ENCODE data around the gene MYBBP1A.

The MYBBP1A gene

DNA sequence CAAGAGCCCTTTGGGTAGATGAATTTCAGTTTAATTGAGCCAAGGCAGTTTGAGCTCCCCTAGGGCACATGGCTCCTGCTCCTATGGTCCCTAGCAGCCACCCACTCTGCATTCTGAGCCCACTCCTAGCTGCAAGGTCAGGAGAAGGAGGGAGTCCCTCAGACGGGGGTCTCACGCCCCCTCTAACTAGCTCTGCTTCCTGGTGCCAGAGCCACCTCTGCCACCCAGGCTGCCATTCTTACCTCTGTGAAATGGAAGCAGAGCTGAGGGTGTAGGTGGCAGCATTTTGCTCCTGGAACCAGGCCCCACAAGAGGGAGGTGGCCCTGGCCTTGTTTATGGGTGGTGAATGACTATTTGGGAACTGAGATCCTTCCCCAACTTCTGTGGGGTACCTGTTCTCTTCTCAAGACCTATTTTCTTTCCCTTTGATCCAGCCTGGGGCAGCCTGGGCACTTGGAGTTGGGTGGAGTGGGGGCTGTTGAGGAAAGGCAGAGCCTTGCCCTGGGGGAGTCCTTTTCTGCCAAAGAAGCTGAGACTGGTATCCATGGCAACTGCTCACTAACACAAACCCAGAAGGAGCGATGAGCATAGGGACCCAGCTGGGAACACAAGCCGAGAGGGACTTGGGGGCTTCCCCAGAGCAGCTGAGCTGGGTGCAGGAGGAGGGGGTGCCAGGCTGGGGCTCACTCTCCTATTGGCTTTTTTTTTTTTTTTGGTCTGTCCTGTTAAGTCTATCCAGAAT, 51.7 kb downstream of the MYBBP1A start:
- TF ChIP-seq, protein P1, sequence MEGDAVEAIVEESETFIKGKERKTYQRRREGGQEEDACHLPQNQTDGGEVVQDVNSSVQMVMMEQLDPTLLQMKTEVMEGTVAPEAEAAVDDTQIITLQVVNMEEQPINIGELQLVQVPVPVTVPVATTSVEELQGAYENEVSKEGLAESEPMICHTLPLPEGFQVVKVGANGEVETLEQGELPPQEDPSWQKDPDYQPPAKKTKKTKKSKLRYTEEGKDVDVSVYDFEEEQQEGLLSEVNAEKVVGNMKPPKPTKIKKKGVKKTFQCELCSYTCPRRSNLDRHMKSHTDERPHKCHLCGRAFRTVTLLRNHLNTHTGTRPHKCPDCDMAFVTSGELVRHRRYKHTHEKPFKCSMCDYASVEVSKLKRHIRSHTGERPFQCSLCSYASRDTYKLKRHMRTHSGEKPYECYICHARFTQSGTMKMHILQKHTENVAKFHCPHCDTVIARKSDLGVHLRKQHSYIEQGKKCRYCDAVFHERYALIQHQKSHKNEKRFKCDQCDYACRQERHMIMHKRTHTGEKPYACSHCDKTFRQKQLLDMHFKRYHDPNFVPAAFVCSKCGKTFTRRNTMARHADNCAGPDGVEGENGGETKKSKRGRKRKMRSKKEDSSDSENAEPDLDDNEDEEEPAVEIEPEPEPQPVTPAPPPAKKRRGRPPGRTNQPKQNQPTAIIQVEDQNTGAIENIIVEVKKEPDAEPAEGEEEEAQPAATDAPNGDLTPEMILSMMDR (IDR thresholded peaks at IDR 0.05): no peak
- TF ChIP-seq ZFX (IDR thresholded peaks at IDR 0.05; ENCODE audit: borderline replicate concordance): no peak
- no peak overlapping the region for H3K27ac ChIP-seq

DNA sequence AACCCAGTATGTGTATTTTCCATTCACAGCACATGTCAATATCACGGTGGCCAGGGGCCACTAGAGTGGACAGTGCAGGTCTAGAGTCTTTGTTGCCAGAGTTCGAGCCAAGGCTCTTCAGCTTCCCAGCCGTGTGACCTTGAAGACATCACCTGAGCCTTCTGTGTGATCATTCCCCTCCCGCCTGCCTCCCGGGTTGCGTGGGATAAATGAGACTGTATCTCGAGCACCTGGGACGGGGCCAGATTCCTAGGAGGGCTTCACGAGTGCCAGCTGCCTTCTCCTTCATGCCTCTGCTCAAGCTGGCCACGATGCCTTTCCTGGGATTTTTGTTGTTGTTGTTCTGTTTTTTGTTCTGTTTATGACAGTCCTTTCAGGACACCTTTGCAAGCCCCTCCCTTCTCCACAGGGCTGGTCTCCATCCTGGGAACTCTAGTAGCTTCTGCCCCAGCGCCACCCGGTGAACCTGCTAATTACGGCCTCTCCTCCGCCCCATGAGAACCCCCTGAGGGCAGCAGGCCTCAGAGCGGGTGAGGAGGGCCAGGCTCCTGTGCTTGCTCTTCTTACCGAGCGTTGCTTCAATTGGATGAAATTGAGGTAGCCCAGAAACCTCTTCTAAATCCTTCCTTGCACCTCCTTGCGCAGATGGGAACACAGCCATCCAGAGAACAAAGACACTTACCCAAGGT, 52.6 kb downstream of the MYBBP1A start:
- TF ChIP-seq ZFX (IDR thresholded peaks at IDR 0.05; ENCODE audit: borderline replicate concordance): no peak
- TF ChIP-seq, protein P1 (IDR thresholded peaks at IDR 0.05): no peak
- H3K27ac ChIP-seq: no peak overlapping the region

DNA sequence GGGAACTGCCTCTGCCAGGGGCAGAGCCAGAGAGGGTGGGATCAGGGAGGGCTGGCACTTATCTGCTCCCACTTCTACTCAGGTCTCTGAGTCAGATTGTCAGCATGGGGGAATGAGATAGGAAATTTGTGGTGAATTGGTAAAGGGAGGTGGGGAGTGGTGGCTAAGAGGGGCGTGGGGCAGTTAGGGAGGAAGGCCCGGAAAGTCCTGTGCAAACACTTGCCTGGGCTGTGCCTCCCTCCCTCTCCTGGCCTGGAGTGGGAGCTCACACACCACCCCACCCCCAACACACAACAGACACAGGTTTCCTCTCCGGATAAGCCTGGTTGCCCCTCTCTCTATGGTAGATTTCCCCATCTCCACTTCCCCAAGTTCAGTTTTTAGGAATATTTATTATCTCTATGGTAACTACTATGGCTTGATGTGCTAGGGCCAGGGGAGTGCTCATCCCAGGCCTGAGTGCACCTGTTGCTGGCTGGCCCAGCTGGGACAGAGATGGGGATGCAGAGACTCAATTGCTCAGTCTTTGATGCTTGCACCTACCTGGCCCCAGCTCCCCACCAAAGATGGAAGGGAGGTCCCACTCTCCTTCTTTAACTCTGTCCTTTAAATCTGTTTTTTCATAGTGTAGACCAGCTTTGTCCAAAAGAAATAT, 53.8 kb downstream of the MYBBP1A start:
- TF ChIP-seq, protein P1 (IDR thresholded peaks at IDR 0.05): no peak
- no peak for TF ChIP-seq ZFX (IDR thresholded peaks at IDR 0.05; ENCODE audit: borderline replicate concordance)

DNA sequence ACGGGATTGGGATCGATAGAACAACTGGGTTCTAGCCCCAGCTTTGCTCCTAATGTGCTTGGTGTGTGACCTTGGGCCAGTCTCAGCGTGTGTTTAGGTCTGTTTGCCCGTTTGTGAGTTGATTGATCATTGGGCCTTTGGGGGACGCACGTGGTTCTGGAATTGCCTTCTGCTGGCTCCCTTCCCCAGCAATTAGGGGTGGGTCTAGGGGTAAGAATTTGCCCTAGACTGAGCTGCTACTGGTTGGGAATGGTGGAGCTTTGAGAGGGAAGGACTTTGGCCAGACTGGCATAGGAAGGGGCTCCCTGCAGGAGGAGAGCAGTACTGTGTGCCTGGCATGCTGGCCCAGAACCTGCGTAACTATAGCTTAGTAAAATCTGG, 55.0 kb downstream of the MYBBP1A start:
- no peak for TF ChIP-seq ZFX (IDR thresholded peaks at IDR 0.05; ENCODE audit: borderline replicate concordance)
- TF ChIP-seq, protein P1 (IDR thresholded peaks at IDR 0.05): no peak
- no peak overlapping the region for H3K27ac ChIP-seq

More for the DNA sequence above, 53.8 kb downstream of the MYBBP1A start:
- H3K27ac ChIP-seq: no peak overlapping the region

DNA sequence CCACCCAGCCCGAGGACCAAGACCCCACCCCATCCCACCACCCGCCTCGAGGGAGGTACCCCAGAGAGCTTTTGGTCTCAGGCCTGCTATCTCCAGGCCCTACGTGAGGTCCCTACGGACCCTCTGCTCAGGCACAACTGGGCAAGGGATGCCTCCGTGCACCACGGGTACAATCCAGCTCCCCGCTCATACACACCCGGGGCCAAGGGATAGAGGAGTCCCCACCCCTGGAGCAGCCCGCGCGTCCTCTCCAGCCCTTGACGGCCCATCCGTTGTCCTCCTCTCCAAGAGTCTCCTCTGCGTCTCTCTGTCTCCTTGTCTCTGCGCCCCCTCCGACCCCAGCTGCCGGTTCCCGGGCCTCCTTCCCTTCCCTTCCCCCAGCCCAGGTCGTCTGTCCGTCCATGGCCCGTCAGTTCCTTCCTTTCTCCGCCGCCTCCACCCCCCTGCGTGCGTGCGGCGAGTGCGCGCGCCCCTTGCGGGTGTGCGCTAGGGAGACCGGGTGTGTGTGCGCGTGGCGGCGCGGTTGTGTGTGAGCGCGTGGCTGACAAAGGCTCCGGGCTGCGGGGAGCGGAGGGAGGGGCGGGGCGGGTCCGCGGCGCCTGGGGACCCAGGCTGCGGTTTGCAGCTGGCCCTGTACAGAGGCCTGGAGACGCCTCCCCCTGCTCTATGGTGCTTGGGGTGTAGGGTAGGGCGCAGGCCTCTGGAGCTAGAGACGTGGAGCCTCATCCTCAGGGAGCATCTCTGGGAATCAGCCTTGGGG, 55.6 kb downstream of the MYBBP1A start:
- H3K27ac ChIP-seq: no peak overlapping the region

DNA sequence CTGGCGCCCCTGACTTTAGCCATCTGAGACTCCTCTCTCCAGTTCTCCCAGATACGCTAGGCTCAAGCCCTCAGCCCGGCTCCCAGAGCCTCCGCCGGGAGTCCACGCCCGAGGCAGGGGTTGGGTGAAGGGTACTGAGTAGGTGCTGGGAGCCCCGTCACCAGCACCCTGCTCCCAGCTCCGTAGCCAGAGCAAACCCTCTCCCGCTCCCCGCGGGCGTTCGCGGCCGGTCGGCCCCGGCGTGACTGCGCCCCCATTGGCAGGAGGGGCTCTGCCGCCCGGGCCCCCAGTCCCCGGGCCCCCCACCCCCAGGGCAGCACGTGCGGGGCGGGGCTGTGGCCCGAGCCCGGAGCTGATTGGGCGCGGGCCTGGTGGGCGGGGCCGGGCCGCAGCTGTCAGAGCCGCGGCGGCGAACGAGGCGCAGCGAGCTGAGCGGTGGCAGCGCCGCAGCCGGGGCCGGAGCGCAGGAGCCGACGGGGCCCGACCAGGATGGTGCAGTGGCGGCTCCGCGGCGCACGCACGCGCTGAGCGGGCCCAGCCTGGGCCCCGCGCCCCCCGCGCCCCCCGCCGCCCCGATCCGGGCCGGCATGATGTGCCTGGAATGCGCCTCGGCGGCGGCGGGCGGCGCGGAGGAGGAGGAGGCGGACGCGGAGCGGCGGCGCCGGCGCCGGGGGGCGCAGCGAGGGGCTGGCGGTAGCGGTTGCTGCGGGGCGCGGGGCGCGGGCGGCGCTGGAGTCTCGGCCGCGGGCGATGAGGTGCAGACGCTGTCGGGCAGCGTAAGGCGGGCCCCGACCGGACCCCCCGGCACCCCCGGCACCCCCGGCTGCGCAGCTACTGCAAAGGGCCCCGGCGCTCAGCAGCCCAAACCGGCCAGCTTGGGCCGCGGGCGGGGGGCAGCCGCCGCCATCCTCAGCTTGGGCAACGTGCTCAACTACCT, 56.5 kb downstream of the MYBBP1A start, which contains the start of gene SPNS2:
Gene SPNS2, plus strand, starts transcription at position 421 of the 937 bp plus-strand sequence. Its CDS starts 167 bp downstream, at position 588.
- TF ChIP-seq, protein P1 (IDR thresholded peaks at IDR 0.05): no peak
- no peak for TF ChIP-seq ZFX (IDR thresholded peaks at IDR 0.05; ENCODE audit: borderline replicate concordance)
- H3K27ac ChIP-seq: no peak within 1 kb of the TSS

More for the DNA sequence above, 55.6 kb downstream of the MYBBP1A start:
- no peak for TF ChIP-seq ZFX (IDR thresholded peaks at IDR 0.05; ENCODE audit: borderline replicate concordance)
- TF ChIP-seq, protein P1 (IDR thresholded peaks at IDR 0.05): no peak

Data from 22Rv1 (cell line).